Stimulated activated naive B cell treated with anti-CD40 and anti-IgM and Interleukin-4, amounts not matched to agents 10 μg/mL and 1 μg/mL and 100 μg/mL, for 72 hours (primary cell): ENCODE results near the gene SSMEM1.
A peak's percentile ranks its signal among the peaks of the same experiment; 100 is the strongest.
"Not testable (repeated sequence)": the region's sequence is repeated elsewhere in the genome, so short reads cannot be mapped to it uniquely, and the experiment has no call there.

ENCODE experiments used
- ATAC-seq, 2 donors: fragments of 150-1000 bp; cut with Tn5 transposase; replicated peaks; 2 replicates each; pipeline ENCODE4 v1.10.0; 2021; ENCODE audit warnings: moderate library complexity in 1 of 2
- DNase-seq: peaks from one replicate; pipeline ENCODE4 v3.0.0; 2021
- H3K27ac Mint-ChIP-seq: one replicate; pipeline ENCODE4 v1.8.0; 2022; ENCODE audit warnings: mild to moderate bottlenecking, mixed read lengths
- H3K27me3 Mint-ChIP-seq, 2 donors: one replicate each; pipeline ENCODE4 v1.8.0; 2022; ENCODE audit warnings: mixed read lengths in 2 of 2
- H3K36me3 Mint-ChIP-seq, 2 donors: one replicate each; pipeline ENCODE4 v1.8.0; 2022; ENCODE audit warnings: mixed read lengths in 2 of 2, mild to moderate bottlenecking in 1 of 2
- H3K4me1 Mint-ChIP-seq, 2 donors: one replicate each; pipeline ENCODE4 v1.8.0; 2022; ENCODE audit warnings: mixed read lengths in 2 of 2, mild to moderate bottlenecking in 1 of 2
- H3K4me3 Mint-ChIP-seq, 2 donors: one replicate each; pipeline ENCODE4 v1.8.0; 2022; ENCODE audit warnings: mild to moderate bottlenecking in 2 of 2, mixed read lengths in 2 of 2, moderate library complexity in 1 of 2
- H3K9me3 Mint-ChIP-seq, 2 donors: one replicate each; pipeline ENCODE4 v1.8.0; 2022; ENCODE audit warnings: mixed read lengths in 2 of 2, mild to moderate bottlenecking in 1 of 2

Gene SSMEM1, protein sequence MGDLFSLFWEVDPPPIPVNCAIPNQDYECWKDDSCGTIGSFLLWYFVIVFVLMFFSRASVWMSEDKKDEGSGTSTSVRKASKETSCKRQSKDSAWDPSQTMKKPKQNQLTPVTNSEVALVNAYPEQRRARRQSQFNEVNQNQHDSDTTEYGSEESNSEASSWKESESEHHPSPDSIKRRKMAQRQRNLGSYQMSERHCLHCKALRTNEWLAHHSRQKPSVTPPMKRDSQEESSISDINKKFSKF

DNA sequence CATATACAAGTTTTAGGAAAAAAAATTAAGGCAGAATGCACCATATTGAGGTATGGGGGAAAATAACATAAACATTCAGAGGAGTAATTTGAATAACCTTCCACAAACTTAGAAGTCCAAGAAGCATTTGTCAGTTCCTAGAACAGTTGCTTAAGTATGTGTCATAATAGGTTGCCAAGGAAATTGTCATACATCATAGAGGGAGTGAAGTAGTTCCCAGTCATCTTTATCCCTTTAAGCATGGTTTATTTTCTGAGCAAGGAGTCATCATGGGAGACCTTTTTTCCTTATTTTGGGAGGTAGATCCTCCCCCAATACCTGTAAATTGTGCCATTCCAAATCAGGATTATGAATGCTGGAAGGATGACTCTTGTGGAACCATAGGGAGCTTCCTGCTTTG, at the start of gene SSMEM1:
SSMEM1 (plus strand) TSS at position 219 of the 400 bp plus-strand sequence; CDS start at position 270, 51 bp downstream.
- Mint-ChIP-seq H3K9me3 (no peaks in the 10 kb centered on the region), H3K27me3 (peaks cover 5 to 9% of the 10 kb centered on the region in 2 donors), H3K36me3 (peaks cover 8 to 9% of the 10 kb centered on the region in 2 donors), H3K4me1 (peaks cover 4 to 16% of the 10 kb centered on the region in 2 donors), H3K27ac (no peak within 1 kb of the TSS), H3K4me3 (no peak within 1 kb of the TSS)
- DNase-seq, result no peak
- no peak for ATAC-seq

DNA sequence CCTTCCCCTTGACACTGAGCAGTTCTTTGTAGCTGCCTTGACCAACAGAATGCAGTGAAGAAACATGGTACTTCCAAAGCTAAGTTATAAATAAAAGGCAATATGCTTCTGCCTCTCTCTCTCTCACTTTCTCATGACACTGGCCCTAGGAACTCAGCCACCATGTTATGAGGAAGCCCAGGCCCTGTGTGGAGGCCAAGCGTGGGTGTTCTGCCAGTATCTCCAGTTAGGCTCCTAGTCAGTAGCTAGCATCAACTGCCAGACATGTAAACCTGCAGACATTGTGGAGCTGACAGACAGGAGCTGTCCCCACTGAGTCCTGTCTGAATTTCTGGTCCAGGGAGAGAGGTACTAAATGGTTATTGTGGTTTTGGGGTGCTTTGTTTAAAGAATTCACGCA, 47.6 kb upstream of the SSMEM1 start:
- Mint-ChIP-seq H3K27ac (no peak overlapping the region), H3K4me3 (no peak overlapping the region), H3K9me3 (peaks cover 2 to 4% of the 10 kb centered on the region in 2 donors), H3K27me3 (no peaks in the 10 kb centered on the region), H3K4me1 (no peaks in the 10 kb centered on the region), H3K36me3 (peaks cover 67 to 71% of the 10 kb centered on the region in 2 donors)
- ATAC-seq, result no peak
- DNase-seq, result no peak

DNA sequence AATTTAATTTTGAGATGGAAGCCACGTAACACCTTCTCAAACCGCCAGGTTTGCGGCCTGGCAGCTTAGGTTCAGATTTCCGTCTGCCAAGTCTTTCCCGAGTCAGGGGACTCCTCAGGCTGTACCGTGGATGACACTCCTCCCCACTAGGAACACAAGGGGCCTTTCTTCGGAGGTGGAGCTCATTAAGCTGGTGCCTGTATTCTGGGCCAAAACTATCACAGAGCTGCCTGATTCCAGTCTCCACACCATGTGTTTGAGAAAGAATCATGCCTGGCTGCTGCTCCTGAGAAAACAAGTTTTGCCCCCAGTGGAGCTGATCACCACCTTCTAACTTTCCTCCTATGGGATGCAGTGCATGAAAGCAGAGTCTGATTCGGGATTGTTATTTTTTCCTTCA, 47.2 kb upstream of the SSMEM1 start:
- DNase-seq (no peak), ATAC-seq (no peak)
- Mint-ChIP-seq H3K9me3 (peaks cover 2 to 4% of the 10 kb centered on the region in 2 donors), H3K36me3 (peaks cover 67 to 71% of the 10 kb centered on the region in 2 donors), H3K27ac (no peak overlapping the region), H3K27me3 (no peaks in the 10 kb centered on the region), H3K4me3 (no peak overlapping the region), H3K4me1 (no peaks in the 10 kb centered on the region)

DNA sequence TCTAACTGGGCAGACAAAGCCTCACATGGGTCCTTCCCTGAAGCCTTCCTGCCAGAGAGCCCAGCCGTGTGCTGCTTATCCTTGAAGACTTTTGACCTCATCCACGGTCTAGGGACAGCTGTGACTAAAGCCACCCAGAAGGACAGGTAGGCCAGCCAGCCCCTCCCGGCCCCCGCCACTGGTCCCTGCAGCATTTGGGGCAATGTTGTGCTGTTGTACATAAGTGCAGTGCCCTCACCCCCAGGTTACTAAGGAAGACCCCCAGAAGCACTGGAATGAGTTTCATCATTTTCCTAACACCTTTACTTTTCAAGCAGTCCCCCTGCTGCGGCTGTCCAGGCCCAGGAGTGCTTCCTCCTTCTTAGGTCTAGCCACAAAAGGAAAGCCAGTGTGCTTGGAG, 45.5 kb upstream of the SSMEM1 start:
- Mint-ChIP-seq H3K9me3 (peaks cover 0 to 4% of the 10 kb centered on the region in 2 donors), H3K4me3 (no peak overlapping the region), H3K27me3 (no peaks in the 10 kb centered on the region), H3K27ac (no peak overlapping the region), H3K4me1 (no peaks in the 10 kb centered on the region), H3K36me3 (peaks cover 62 to 70% of the 10 kb centered on the region in 2 donors)
- ATAC-seq (no peak), DNase-seq (no peak)

DNA sequence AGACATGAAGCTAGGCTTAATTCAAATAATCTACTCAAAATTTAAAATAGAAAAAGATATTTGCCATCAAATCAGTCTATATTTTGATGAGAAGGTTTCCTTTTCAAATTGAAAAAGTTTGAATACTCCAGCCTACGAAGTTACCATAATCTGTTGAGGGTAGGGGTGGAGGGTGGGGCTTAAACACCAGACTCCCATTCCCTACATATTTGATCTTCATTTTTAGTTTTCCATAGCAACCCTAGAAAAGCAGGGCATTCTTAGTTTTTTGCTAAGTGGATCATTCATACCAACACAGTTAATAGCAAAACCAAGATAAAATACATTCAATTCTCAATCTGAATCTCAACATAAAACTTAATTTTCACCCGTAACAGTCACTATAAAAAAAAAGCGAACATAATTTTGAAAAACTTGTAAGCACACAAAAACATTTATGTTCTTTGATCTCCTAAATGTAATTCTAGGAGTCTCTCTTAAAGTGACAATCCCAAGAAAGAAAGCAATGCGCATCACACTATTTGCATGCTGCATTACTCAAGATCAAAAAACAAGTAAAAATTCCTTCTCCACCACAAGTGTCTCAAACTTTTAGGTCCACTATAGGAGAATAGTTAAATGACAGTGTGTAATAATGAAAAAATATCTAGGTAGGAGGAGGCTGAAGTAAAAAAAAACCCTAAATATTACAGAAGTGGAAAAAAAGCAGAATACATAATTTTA, 33.3 kb upstream of the SSMEM1 start:
- Mint-ChIP-seq H3K4me1 (no peaks in the 10 kb centered on the region), H3K27ac (no peak overlapping the region), H3K27me3 (no peaks in the 10 kb centered on the region), H3K9me3 (no peaks in the 10 kb centered on the region), H3K4me3 (no peak overlapping the region), H3K36me3 (peaks cover 32 to 35% of the 10 kb centered on the region in 2 donors)
- ATAC-seq (no peak), DNase-seq (no peak)

DNA sequence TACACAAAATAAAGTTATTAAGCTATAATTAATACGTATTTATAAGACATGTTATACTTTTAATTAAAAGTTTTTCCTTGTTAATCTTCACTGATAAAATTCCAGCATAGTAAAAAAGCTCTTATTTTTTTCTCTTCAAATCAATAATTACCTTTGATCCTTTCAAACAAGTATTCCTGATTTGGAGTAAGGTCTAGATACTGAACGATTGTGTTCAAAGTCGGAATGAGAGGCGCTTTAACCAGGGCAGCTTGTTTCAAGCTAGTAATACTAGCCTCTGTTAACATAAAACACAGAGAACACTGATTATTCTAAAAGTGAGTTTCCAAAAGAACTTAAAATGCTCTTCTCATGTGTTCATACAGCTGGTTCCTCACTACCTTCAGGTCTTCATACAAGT, 29.4 kb upstream of the SSMEM1 start:
- H3K4me1 Mint-ChIP-seq, result peaks cover 0 to 3% of the 10 kb centered on the region in 2 donors
- ATAC-seq, result no peak
- H3K4me3 Mint-ChIP-seq, result no peak overlapping the region
- H3K36me3 Mint-ChIP-seq, result peaks cover 33 to 36% of the 10 kb centered on the region in 2 donors
- no peak overlapping the region for H3K27ac Mint-ChIP-seq
- H3K27me3 Mint-ChIP-seq, result no peaks in the 10 kb centered on the region
- no peak for DNase-seq
- H3K9me3 Mint-ChIP-seq, result no peaks in the 10 kb centered on the region

DNA sequence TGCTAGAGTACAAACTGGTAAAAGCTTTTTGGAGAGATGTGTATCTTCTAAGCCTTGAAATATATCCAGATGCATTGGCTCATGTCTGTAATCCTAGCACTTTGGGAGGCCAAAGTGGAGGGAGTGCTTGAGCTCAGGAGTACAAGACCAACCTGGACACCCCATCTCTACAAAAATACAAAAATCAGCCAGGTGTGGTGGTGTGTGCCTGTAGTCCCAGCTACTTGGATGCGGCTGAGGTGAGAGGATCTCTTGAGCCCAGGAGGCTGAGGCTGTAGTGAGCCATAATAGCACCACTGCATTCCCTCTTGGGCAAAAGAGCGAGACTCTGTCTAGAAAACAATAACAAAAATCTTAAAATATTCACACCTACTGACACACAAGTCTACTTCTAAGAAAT, 28.0 kb upstream of the SSMEM1 start:
- Mint-ChIP-seq H3K36me3 (peaks cover 32 to 33% of the 10 kb centered on the region in 2 donors), H3K27me3 (no peaks in the 10 kb centered on the region), H3K27ac (no peak overlapping the region), H3K4me3 (no peak overlapping the region), H3K4me1 (peaks cover 0 to 4% of the 10 kb centered on the region in 2 donors), H3K9me3 (no peaks in the 10 kb centered on the region)
- no peak for DNase-seq
- no peak for ATAC-seq

DNA sequence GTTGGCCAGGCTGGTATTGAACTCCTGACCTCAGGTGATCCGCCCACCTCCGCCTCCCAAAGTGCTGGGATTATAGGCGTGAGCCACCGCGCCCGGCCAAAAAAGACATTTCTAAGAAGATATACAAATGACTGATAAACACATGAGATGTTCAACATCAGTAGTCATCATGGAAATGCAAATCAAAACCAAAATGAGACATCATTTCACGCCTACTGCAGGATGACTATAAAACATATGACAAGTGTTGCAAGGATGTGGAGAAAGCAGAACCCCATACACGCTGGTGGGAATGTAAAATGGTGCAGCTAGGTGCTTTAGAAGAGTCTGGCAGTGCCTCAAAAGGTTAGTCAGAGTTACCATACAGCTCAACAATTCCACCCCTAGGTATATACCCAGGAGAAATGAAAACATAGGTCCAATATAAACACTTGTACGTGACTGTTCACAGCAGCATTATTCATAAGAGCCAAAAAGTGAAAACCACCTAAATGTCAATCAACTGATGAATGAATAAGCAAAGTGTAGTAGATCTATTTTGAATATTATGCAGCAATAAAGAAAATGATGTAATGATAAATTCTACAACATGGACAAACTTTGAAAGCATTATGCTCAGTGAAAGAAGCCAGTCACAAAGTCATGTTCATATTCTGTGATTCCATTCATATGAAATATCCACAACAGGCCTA, 26.9 kb upstream of the SSMEM1 start:
- no peak overlapping the region for H3K4me3 Mint-ChIP-seq

DNA sequence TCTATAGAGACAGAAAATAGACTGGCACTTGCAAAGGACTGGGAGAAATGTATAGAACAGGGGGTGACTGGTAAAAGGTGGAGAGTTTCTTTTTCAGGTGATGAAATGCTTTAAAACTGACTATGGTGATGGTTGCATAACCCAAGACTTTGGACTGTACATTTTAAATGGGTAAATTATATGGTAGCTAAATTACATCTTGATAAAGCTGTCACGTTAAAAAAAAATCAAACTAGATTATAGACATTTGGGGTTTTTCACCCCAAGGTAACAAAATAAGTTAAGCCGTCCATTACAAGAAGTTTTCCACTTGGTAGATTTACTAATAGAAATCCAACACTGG, 26.4 kb upstream of the SSMEM1 start:
- H3K4me3 Mint-ChIP-seq, result no peak overlapping the region
- no peak for ATAC-seq
- peaks cover 0 to 4% of the 10 kb centered on the region in 2 donors for H3K4me1 Mint-ChIP-seq
- no peaks in the 10 kb centered on the region for H3K27me3 Mint-ChIP-seq
- no peak overlapping the region for H3K27ac Mint-ChIP-seq
- DNase-seq, result no peak
- H3K9me3 Mint-ChIP-seq, result no peaks in the 10 kb centered on the region
- H3K36me3 Mint-ChIP-seq, result peaks cover 30 to 34% of the 10 kb centered on the region in 2 donors

More for the DNA sequence above, 26.9 kb upstream of the SSMEM1 start:
- Mint-ChIP-seq H3K9me3 (no peaks in the 10 kb centered on the region), H3K27ac (no peak overlapping the region), H3K36me3 (peaks cover 30 to 34% of the 10 kb centered on the region in 2 donors), H3K4me1 (peaks cover 0 to 4% of the 10 kb centered on the region in 2 donors), H3K27me3 (no peaks in the 10 kb centered on the region)
- ATAC-seq, result peak in 1 of 2 donors; percentile 22
- no peak for DNase-seq

DNA sequence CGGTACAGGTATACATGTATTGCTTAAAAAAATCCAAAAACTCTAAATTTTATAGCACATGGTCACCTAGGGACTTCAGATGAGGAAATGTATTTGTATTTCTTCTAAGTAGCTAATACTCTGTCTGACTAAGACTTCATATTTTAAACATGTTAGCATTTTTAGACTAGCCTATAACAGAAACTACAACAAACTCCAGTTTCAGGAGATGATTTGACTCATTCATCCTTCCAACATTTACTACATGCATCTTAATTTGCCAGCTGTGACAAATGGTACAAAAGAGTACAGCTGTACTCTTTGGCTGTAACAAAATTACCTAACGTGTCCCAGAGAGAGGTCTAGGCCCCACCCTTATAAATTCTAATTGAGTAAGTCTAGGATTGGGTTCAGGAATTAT, 24.7 kb upstream of the SSMEM1 start:
- no peak overlapping the region for H3K27ac Mint-ChIP-seq
- peaks cover 30 to 34% of the 10 kb centered on the region in 2 donors for H3K36me3 Mint-ChIP-seq
- H3K4me3 Mint-ChIP-seq, result no peak overlapping the region
- DNase-seq, result no peak
- H3K27me3 Mint-ChIP-seq, result no peaks in the 10 kb centered on the region
- H3K4me1 Mint-ChIP-seq, result peaks cover 6 to 9% of the 10 kb centered on the region in 2 donors
- no peaks in the 10 kb centered on the region for H3K9me3 Mint-ChIP-seq
- ATAC-seq, result peak in 1 of 2 donors; percentile 33

DNA sequence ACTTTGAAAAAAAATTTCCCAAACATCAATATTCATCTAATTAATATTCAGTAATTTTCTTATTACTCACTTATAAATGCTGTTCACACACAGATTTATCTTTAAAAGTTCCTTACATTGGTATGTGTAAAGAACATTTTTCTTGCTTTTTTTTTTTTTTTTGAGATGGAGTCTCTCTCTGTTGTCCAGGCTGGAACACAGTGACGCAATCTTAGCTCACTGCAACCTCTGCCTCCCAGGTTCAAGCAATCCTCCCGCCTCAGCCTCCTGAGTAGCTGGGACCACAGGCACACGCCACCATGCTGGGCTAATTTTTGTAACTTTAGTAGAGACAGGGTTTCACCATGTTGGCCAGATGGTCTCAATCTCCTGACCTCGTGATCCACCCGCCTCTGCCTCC, 23.3 kb upstream of the SSMEM1 start:
- not testable (repeated sequence) for H3K4me1 Mint-ChIP-seq, H3K9me3 Mint-ChIP-seq, DNase-seq, H3K27me3 Mint-ChIP-seq, H3K4me3 Mint-ChIP-seq, ATAC-seq, H3K27ac Mint-ChIP-seq
- peaks cover 32 to 34% of the 10 kb centered on the region in 2 donors for H3K36me3 Mint-ChIP-seq

DNA sequence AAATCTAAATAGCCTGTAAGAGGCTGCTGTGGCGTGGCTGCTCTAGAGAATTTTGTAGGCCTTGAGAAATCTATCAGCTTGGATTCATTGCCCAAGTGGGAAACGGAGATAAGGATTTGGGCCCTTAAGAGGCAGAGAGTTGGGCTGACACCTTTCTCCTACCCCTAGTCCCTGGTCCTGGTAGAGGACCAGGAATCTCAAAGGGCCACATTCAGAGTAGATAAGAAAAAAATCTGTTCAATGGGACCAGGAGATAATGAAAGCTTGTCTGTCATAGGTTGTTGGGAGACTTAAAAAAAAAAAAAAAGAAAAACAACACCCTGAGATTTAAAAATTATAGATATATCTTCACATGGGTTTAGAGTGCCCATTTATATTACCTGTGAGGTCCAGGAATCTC, 20.3 kb upstream of the SSMEM1 start:
- ATAC-seq (no peak), DNase-seq (no peak)
- H3K27me3 Mint-ChIP-seq, result no peaks in the 10 kb centered on the region
- H3K4me3 Mint-ChIP-seq, result no peak overlapping the region
- H3K9me3 Mint-ChIP-seq, result no peaks in the 10 kb centered on the region
- H3K4me1 Mint-ChIP-seq, result peaks cover 5 to 9% of the 10 kb centered on the region in 2 donors
- H3K27ac Mint-ChIP-seq, result no peak overlapping the region
- H3K36me3 Mint-ChIP-seq, result peaks cover 27 to 34% of the 10 kb centered on the region in 2 donors

DNA sequence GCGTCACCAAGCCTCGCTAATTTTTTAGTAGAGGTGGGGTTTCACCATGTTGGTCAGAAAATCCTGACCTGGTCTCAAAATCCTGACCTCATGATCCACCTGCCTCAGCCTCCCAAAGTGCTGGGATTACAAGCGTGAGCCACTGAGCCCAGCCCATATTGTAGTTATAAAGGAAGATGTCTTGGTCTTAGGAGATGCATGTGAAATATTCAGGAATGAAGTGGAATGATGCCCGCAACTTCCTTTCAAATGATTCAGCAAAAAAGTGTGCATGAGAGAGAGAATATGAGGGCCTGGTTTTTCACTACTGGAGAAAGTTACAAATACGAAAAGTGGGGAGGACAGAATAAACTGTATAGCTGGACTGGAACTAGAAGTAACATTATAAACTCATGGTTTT, 18.3 kb upstream of the SSMEM1 start:
- no peaks in the 10 kb centered on the region for H3K27me3 Mint-ChIP-seq
- no peak for ATAC-seq
- no peak overlapping the region for H3K27ac Mint-ChIP-seq
- no peaks in the 10 kb centered on the region for H3K9me3 Mint-ChIP-seq
- no peak overlapping the region for H3K4me3 Mint-ChIP-seq
- H3K36me3 Mint-ChIP-seq, result peaks cover 30 to 45% of the 10 kb centered on the region in 2 donors
- no peak for DNase-seq
- peaks cover 3 to 9% of the 10 kb centered on the region in 2 donors for H3K4me1 Mint-ChIP-seq

DNA sequence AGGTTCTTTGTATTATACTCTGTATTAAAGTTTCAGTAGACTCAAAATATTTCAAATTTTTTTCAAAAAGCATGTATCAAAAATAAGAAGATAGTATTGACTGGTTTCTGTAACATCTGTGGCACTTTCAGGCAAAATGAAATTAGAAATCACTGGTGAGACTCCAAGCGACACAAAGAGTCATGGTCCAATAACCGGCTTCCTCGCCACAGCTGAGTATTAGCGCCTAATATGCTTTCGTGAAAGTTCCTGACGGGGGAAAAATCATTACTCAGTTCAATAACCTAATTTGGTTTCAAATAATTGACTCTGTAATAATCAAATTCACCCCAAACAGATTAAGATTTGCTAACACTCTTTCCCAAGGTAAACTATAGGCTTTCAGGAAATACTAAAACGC, 15.9 kb upstream of the SSMEM1 start:
- H3K9me3 Mint-ChIP-seq, result no peaks in the 10 kb centered on the region
- peaks cover 3 to 9% of the 10 kb centered on the region in 2 donors for H3K4me1 Mint-ChIP-seq
- peaks cover 27 to 45% of the 10 kb centered on the region in 2 donors for H3K36me3 Mint-ChIP-seq
- H3K27ac Mint-ChIP-seq, result no peak overlapping the region
- H3K4me3 Mint-ChIP-seq, result no peak overlapping the region
- no peak for ATAC-seq
- no peaks in the 10 kb centered on the region for H3K27me3 Mint-ChIP-seq
- DNase-seq, result no peak
